Measurements from ENCODE around the gene LIMCH1. TPM values are rescaled to one million over a fixed set of nuclear protein-coding genes. Genes with fewer than 3 reads are reported as not detected.
"Not testable (repeated sequence)": the region's sequence is repeated elsewhere in the genome, so short reads cannot be mapped to it uniquely, and the experiment has no call there.

The LIMCH1 gene
- polyA plus RNA-seq, 1 donor (not counting 4 experiments of a cell fraction or from before 2014, with no cell fraction given) = 1.1 TPM

GRCh38 chr4:41731569-41732126 lies 193.7 kb downstream of the LIMCH1 start:
- no peak for DNase-seq (ENCODE audit: low read depth, low spot score)
- no peaks in the 10 kb centered on the region for H3K4me1 ChIP-seq (ENCODE audit: control insufficient read depth, extremely low read depth, insufficient read depth, low read length)
- H3K9me3 ChIP-seq (ENCODE audit: control insufficient read depth, low read depth, low read length) = no peaks in the 10 kb centered on the region
- dilution Hi-C loops (cut with MboI; ENCODE audit: extremely low pct_ligation_motif_present, low sequenced_read_pairs) = no loop called here
- H3K4me2 ChIP-seq (ENCODE audit: control insufficient read depth, extremely low read depth, insufficient read depth, low read depth, low read length) = no peak overlapping the region
- H3K9me1 ChIP-seq (ENCODE audit: control insufficient read depth, extremely low read depth, insufficient read depth, low read length) = no peaks in the 10 kb centered on the region
- FAIRE-seq = no peak
- H3K4me3 ChIP-seq (ENCODE audit: control insufficient read depth in 2 of 3, extremely low read depth in 1 of 3, insufficient read depth in 2 of 3, low read depth in 1 of 3, low read length in 3 of 3) = no peak overlapping the region
- H3K9ac ChIP-seq (ENCODE audit: control insufficient read depth, extremely low read depth, insufficient read depth, low read length) = no peak overlapping the region
- no peak overlapping the region for H3K27ac ChIP-seq (ENCODE audit: control insufficient read depth, insufficient read depth, low read length)
- no peak overlapping the region for H2AFZ ChIP-seq (ENCODE audit: control insufficient read depth, low read length)
- H3K36me3 ChIP-seq (ENCODE audit: control insufficient read depth in 2 of 2, extremely low read depth in 1 of 2, insufficient read depth in 2 of 2, low read length in 2 of 2) = no peaks in the 10 kb centered on the region
- H3K79me2 ChIP-seq (ENCODE audit: control insufficient read depth, insufficient read depth, low read length) = no peaks in the 10 kb centered on the region
- peaks cover 7% of the 10 kb centered on the region for H3K27me3 ChIP-seq (ENCODE audit: control insufficient read depth, extremely low read depth, insufficient read depth, low read length)
- H4K20me1 ChIP-seq (ENCODE audit: control insufficient read depth, extremely low read depth, insufficient read depth, low read length) = no peaks in the 10 kb centered on the region
- no peak for TF ChIP-seq EZH2 (IDR thresholded peaks at IDR 0.05; ENCODE audit: low read length)
- no peak for TF ChIP-seq CTCF (optimal IDR thresholded peaks at IDR 0.05 in 1 of 3, IDR thresholded peaks at IDR 0.05 in 1 of 3, conservative IDR thresholded peaks at IDR 0.05 in 1 of 3; ENCODE audit: extremely low read depth in 1 of 3, insufficient read depth in 2 of 3, low read length in 3 of 3)

GRCh38 chr4:41734371-41734770 lies 196.4 kb downstream of the LIMCH1 start:
- no peak for FAIRE-seq
- H4K20me1 ChIP-seq (ENCODE audit: control insufficient read depth, extremely low read depth, insufficient read depth, low read length) = no peaks in the 10 kb centered on the region
- H3K4me3 ChIP-seq (ENCODE audit: control insufficient read depth in 2 of 3, extremely low read depth in 1 of 3, insufficient read depth in 2 of 3, low read depth in 1 of 3, low read length in 3 of 3) = no peak overlapping the region
- H3K9me1 ChIP-seq (ENCODE audit: control insufficient read depth, extremely low read depth, insufficient read depth, low read length) = no peaks in the 10 kb centered on the region
- TF ChIP-seq EZH2 (IDR thresholded peaks at IDR 0.05; ENCODE audit: low read length) = no peak
- no peak for TF ChIP-seq CTCF (optimal IDR thresholded peaks at IDR 0.05 in 1 of 3, IDR thresholded peaks at IDR 0.05 in 1 of 3, conservative IDR thresholded peaks at IDR 0.05 in 1 of 3; ENCODE audit: extremely low read depth in 1 of 3, insufficient read depth in 2 of 3, low read length in 3 of 3)
- no peaks in the 10 kb centered on the region for H3K79me2 ChIP-seq (ENCODE audit: control insufficient read depth, insufficient read depth, low read length)
- H2AFZ ChIP-seq (ENCODE audit: control insufficient read depth, low read length) = no peak overlapping the region
- dilution Hi-C loops (cut with MboI; ENCODE audit: extremely low pct_ligation_motif_present, low sequenced_read_pairs) = no loop called here
- no peak for DNase-seq (ENCODE audit: low read depth, low spot score)
- no peaks in the 10 kb centered on the region for H3K36me3 ChIP-seq (ENCODE audit: control insufficient read depth in 2 of 2, extremely low read depth in 1 of 2, insufficient read depth in 2 of 2, low read length in 2 of 2)
- H3K9ac ChIP-seq (ENCODE audit: control insufficient read depth, extremely low read depth, insufficient read depth, low read length) = no peak overlapping the region
- H3K27ac ChIP-seq (ENCODE audit: control insufficient read depth, insufficient read depth, low read length) = no peak overlapping the region
- H3K27me3 ChIP-seq (ENCODE audit: control insufficient read depth, extremely low read depth, insufficient read depth, low read length) = peaks cover 13% of the 10 kb centered on the region
- no peaks in the 10 kb centered on the region for H3K4me1 ChIP-seq (ENCODE audit: control insufficient read depth, extremely low read depth, insufficient read depth, low read length)
- no peak overlapping the region for H3K4me2 ChIP-seq (ENCODE audit: control insufficient read depth, extremely low read depth, insufficient read depth, low read depth, low read length)
- H3K9me3 ChIP-seq (ENCODE audit: control insufficient read depth, low read depth, low read length) = no peaks in the 10 kb centered on the region

- H3K36me3 ChIP-seq (ENCODE audit: control insufficient read depth in 2 of 2, extremely low read depth in 1 of 2, insufficient read depth in 2 of 2, low read length in 2 of 2); H4K20me1 ChIP-seq (ENCODE audit: control insufficient read depth, extremely low read depth, insufficient read depth, low read length); H3K9ac ChIP-seq (ENCODE audit: control insufficient read depth, extremely low read depth, insufficient read depth, low read length); H3K9me1 ChIP-seq (ENCODE audit: control insufficient read depth, extremely low read depth, insufficient read depth, low read length); H3K4me3 ChIP-seq (ENCODE audit: control insufficient read depth in 2 of 3, extremely low read depth in 1 of 3, insufficient read depth in 2 of 3, low read depth in 1 of 3, low read length in 3 of 3); H3K4me1 ChIP-seq (ENCODE audit: control insufficient read depth, extremely low read depth, insufficient read depth, low read length); dilution Hi-C loops (cut with MboI; ENCODE audit: extremely low pct_ligation_motif_present, low sequenced_read_pairs); DNase-seq (ENCODE audit: low read depth, low spot score); H3K79me2 ChIP-seq (ENCODE audit: control insufficient read depth, insufficient read depth, low read length); H3K27ac ChIP-seq (ENCODE audit: control insufficient read depth, insufficient read depth, low read length); H3K9me3 ChIP-seq (ENCODE audit: control insufficient read depth, low read depth, low read length); H2AFZ ChIP-seq (ENCODE audit: control insufficient read depth, low read length); H3K4me2 ChIP-seq (ENCODE audit: control insufficient read depth, extremely low read depth, insufficient read depth, low read depth, low read length); FAIRE-seq: not testable (repeated sequence)
- peaks cover 21% of the 10 kb centered on the region for H3K27me3 ChIP-seq (ENCODE audit: control insufficient read depth, extremely low read depth, insufficient read depth, low read length)
Observed at GRCh38 chr4:41737491-41737890, 199.5 kb downstream of the LIMCH1 start.

Data from keratinocyte (primary cell).